Sigmoid colon (tissue), 4 donors: ENCODE results near the gene TUBGCP4.

ENCODE experiments used
- EP300 ChIP-seq, 4 donors: sonication (generic); formaldehyde crosslinking; IDR thresholded peaks; one replicate each; pipeline ENCODE4 v1.6.1; 2017; ENCODE audit warnings: antibody characterized with exemption in 4 of 4
- POLR2A ChIP-seq, 2 donors: fragments of 450-650 bp; IDR thresholded peaks; one replicate each; pipeline ENCODE4 v1.6.1; 2016; ENCODE audit warnings: antibody characterized with exemption in 2 of 2, mild to moderate bottlenecking in 2 of 2, moderate library complexity in 2 of 2
- POLR2AphosphoS5 ChIP-seq, 4 donors: sonication (generic); formaldehyde crosslinking; IDR thresholded peaks; one replicate each; pipeline ENCODE4 v1.6.1; 2017; ENCODE audit warnings: antibody characterized with exemption in 4 of 4
- TF ChIP-seq, protein P1 (sequence below), 4 experiments: fragments of 450-650 bp in 3 of 4; fragments of 200-600 bp in 1 of 4; IDR thresholded peaks; one replicate each; pipeline ENCODE4 v1.5.1; 2016 to 2019; ENCODE audit warnings: antibody characterized with exemption in 4 of 4, mild to moderate bottlenecking in 3 of 4, moderate library complexity in 2 of 4

GRCh38 chr15:43436395-43436794, 65.5 kb downstream of the TUBGCP4 start:
- TF ChIP-seq POLR2A (IDR thresholded peaks at IDR 0.05), result no peak
- TF ChIP-seq, protein P1, sequence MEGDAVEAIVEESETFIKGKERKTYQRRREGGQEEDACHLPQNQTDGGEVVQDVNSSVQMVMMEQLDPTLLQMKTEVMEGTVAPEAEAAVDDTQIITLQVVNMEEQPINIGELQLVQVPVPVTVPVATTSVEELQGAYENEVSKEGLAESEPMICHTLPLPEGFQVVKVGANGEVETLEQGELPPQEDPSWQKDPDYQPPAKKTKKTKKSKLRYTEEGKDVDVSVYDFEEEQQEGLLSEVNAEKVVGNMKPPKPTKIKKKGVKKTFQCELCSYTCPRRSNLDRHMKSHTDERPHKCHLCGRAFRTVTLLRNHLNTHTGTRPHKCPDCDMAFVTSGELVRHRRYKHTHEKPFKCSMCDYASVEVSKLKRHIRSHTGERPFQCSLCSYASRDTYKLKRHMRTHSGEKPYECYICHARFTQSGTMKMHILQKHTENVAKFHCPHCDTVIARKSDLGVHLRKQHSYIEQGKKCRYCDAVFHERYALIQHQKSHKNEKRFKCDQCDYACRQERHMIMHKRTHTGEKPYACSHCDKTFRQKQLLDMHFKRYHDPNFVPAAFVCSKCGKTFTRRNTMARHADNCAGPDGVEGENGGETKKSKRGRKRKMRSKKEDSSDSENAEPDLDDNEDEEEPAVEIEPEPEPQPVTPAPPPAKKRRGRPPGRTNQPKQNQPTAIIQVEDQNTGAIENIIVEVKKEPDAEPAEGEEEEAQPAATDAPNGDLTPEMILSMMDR (IDR thresholded peaks at IDR 0.05), result no peak
- TF ChIP-seq POLR2AphosphoS5 (IDR thresholded peaks at IDR 0.05), result no peak
- no peak for TF ChIP-seq EP300 (IDR thresholded peaks at IDR 0.05)
